Measurements from ENCODE around the gene SPEN.

GRCh38 chr1:15975358-15975804 is 127.9 kb downstream of the SPEN start:
- TF ChIP-seq POLR2A (IDR thresholded peaks at IDR 0.05; ENCODE audit: low read depth): no peak
- TF ChIP-seq CTCF (IDR thresholded peaks at IDR 0.05): peak in 1 of 3 experiments; percentile 8
- no peak for TF ChIP-seq EP300 (IDR thresholded peaks at IDR 0.05)
- no peak for TF ChIP-seq POLR2AphosphoS5 (IDR thresholded peaks at IDR 0.05)

All from esophagus muscularis mucosa (tissue), 4 donors.